Activated CD8-positive, alpha-beta memory T cell treated with anti-CD3 and anti-CD28 coated beads, Interleukin-2, amount 50 U/mL, for 1 hour (primary cell): ENCODE results near the gene POMT1.
A peak's percentile ranks its signal among the peaks of the same experiment; 100 is the strongest.
"Not testable (repeated sequence)": the region's sequence is repeated elsewhere in the genome, so short reads cannot be mapped to it uniquely, and the experiment has no call there.

Source experiments
- DNase-seq: peaks from one replicate; pipeline ENCODE4 v3.0.0-alpha.2; 2020; ENCODE audit errors: extremely low read depth

The POMT1 gene

GRCh38 chr9:131499254-131499767, 3.4 kb upstream of the POMT1 start:
- DNase-seq, result no peak

GRCh38 chr9:131500377-131500776, 2.3 kb upstream of the POMT1 start:
- peak; percentile 68 for DNase-seq

GRCh38 chr9:131500939-131501541, 1.7 kb upstream of the POMT1 start:
- DNase-seq, result peak; percentile 31

- DNase-seq, result peak; percentile 40
These were observed 1.1 kb downstream of the POMT1 start for GRCh38 chr9:131503626-131504465.

GRCh38 chr9:131505012-131505411, 2.3 kb downstream of the POMT1 start:
- no peak for DNase-seq

GRCh38 chr9:131511416-131511815, 8.7 kb downstream of the POMT1 start:
- no peak for DNase-seq

- DNase-seq, result no peak
These were observed 9.2 kb downstream of the POMT1 start for GRCh38 chr9:131511880-131512279.

GRCh38 chr9:131513177-131513576, 10.5 kb downstream of the POMT1 start:
- no peak for DNase-seq

- not testable (repeated sequence) for DNase-seq
These were observed 12.9 kb downstream of the POMT1 start for GRCh38 chr9:131515559-131516031.

GRCh38 chr9:131516100-131516499, 13.4 kb downstream of the POMT1 start:
- DNase-seq, result no peak

- DNase-seq, result no peak
These were observed 14.2 kb downstream of the POMT1 start for GRCh38 chr9:131516930-131517329.

- no peak for DNase-seq
These were observed 15.1 kb downstream of the POMT1 start for GRCh38 chr9:131517761-131518190.

GRCh38 chr9:131518553-131518952, 15.8 kb downstream of the POMT1 start:
- DNase-seq, result no peak

- no peak for DNase-seq
These were observed 17.8 kb downstream of the POMT1 start for GRCh38 chr9:131520503-131520902.

GRCh38 chr9:131521203-131521602, 18.5 kb downstream of the POMT1 start:
- DNase-seq, result no peak

GRCh38 chr9:131521822-131522221, 19.1 kb downstream of the POMT1 start:
- DNase-seq, result no peak

GRCh38 chr9:131522257-131523085, 19.8 kb downstream of the POMT1 start:
- DNase-seq, result no peak

- DNase-seq, result no peak
These were observed 20.3 kb downstream of the POMT1 start for GRCh38 chr9:131523086-131523388.

GRCh38 chr9:131523451-131524435, 21.0 kb downstream of the POMT1 start:
- no peak for DNase-seq

GRCh38 chr9:131524665-131525315, 22.1 kb downstream of the POMT1 start:
- DNase-seq, result no peak
